Measurements from ENCODE around the gene DNAAF9. TPM values are rescaled to one million over a fixed set of nuclear protein-coding genes. Genes with fewer than 3 reads are reported as not detected.

The DNAAF9 gene
- total and polyA plus RNA-seq, 2 donors, result 2.8 to 6.2 TPM

DNA sequence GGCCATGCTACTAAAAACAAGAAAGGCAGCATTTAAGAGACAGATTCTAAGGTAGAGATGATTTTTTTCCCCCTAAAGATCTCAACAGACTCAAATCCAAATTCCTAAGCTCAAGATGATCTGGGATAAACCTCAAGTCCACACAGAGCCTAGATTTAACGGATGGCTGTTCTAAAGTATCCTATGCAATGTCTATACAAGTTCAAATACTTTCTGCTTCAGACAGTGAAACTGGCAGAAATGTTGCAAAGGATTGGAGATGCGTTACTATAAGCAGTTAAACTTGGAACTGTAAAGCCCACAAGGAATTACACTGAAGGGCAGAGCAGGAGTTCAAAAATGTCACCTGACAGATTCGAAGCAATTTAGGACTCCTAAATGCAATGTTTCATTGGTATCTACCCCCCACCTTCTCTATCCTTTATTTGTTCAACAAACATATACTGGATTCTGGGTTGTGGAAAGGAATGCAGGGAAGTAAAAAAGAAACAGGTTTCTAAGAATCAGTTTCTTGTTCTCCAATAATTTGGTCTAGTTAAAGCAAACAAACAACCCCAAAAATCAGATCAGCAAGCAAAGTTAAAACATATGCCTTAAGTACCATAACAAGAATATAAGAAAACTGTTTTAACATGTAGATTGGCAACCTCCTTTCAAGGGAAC, 1.6 kb downstream of the DNAAF9 start:
- H3K4me3 ChIP-seq (ENCODE audit: low read length in 2 of 2), result no peak overlapping the region
- H3K27me3 ChIP-seq (ENCODE audit: control insufficient read depth in 2 of 2, insufficient read depth in 1 of 2, low read length in 1 of 2), result peaks cover 0 to 10% of the 10 kb centered on the region in 2 donors
- peaks cover 3 to 19% of the 10 kb centered on the region in 2 donors for H3K4me1 ChIP-seq (ENCODE audit: control insufficient read depth in 2 of 2, insufficient read depth in 2 of 2, low read length in 2 of 2)
- H3K9me3 ChIP-seq (ENCODE audit: control insufficient read depth in 2 of 2, insufficient read depth in 1 of 2, low read length in 1 of 2), result no peaks in the 10 kb centered on the region
- no peaks in the 10 kb centered on the region for H3K36me3 ChIP-seq (ENCODE audit: control insufficient read depth in 2 of 2, insufficient read depth in 2 of 2, low read length in 1 of 2)
- WGBS, result 91% methylated on average over 3 of the region's 3 CpGs
- no peak overlapping the region for H3K27ac ChIP-seq (ENCODE audit: low read depth in 1 of 2, low read length in 1 of 2)
- no peak for DNase-seq (ENCODE audit: low read depth in 6 of 9, low spot score in 9 of 9)

DNA sequence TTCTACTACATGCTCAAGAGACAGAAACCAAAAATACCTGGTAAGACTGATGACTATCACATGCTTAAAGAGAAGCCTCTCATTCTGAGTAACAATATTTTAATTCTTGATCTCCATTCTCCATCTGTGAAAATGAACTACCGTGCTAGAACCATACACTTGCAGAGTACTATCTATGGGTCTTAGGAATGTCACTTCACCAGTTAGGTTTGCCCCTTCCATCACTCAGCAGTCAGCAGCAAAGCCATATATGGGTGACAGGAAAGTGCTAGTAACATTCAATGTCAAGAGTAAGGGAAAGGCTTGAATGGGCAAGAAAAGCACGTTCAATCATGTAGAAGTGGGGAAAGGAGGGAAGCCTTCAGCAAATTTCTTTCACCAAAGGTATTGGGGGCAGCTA, 2.3 kb downstream of the DNAAF9 start:
- Histone ChIP-seq H3K27ac (ENCODE audit: low read depth in 1 of 2, low read length in 1 of 2) (no peak overlapping the region), H3K36me3 (ENCODE audit: control insufficient read depth in 2 of 2, insufficient read depth in 2 of 2, low read length in 1 of 2) (no peaks in the 10 kb centered on the region), H3K27me3 (ENCODE audit: control insufficient read depth in 2 of 2, insufficient read depth in 1 of 2, low read length in 1 of 2) (peaks cover 0 to 10% of the 10 kb centered on the region in 2 donors), H3K4me1 (ENCODE audit: control insufficient read depth in 2 of 2, insufficient read depth in 2 of 2, low read length in 2 of 2) (peaks cover 3 to 19% of the 10 kb centered on the region in 2 donors), H3K9me3 (ENCODE audit: control insufficient read depth in 2 of 2, insufficient read depth in 1 of 2, low read length in 1 of 2) (no peaks in the 10 kb centered on the region), H3K4me3 (ENCODE audit: low read length in 2 of 2) (no peak overlapping the region)
- no peak for DNase-seq (ENCODE audit: low read depth in 6 of 9, low spot score in 9 of 9)
- WGBS, result 92% methylated on average over 2 of the region's 2 CpGs

DNA sequence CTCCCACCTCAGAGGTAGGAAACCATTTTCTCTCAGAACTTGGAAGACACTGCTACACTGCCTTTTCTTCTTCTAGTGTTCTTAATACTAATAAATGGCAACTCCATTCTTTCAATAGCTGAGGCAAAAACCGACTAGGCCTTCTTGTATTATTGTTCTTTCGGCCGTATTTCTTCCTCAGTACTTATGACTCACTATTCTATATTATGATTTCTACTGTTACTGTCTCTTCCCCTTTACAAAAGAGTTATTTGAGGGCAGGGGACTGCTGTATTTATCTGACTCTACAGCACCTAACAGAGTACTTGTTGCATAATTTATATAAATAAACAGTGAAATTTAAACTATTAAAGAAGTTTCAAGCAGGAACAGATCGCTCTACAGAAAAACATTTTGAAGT, 3.1 kb downstream of the DNAAF9 start:
- Histone ChIP-seq H3K4me1 (ENCODE audit: control insufficient read depth in 2 of 2, insufficient read depth in 2 of 2, low read length in 2 of 2) (peaks cover 3 to 19% of the 10 kb centered on the region in 2 donors), H3K27me3 (ENCODE audit: control insufficient read depth in 2 of 2, insufficient read depth in 1 of 2, low read length in 1 of 2) (peaks cover 0 to 10% of the 10 kb centered on the region in 2 donors), H3K4me3 (ENCODE audit: low read length in 2 of 2) (no peak overlapping the region), H3K36me3 (ENCODE audit: control insufficient read depth in 2 of 2, insufficient read depth in 2 of 2, low read length in 1 of 2) (no peaks in the 10 kb centered on the region), H3K27ac (ENCODE audit: low read depth in 1 of 2, low read length in 1 of 2) (no peak overlapping the region), H3K9me3 (ENCODE audit: control insufficient read depth in 2 of 2, insufficient read depth in 1 of 2, low read length in 1 of 2) (no peaks in the 10 kb centered on the region)
- no peak for DNase-seq (ENCODE audit: low read depth in 6 of 9, low spot score in 9 of 9)
- 96% methylated on average over 4 of the region's 4 CpGs for WGBS

DNA sequence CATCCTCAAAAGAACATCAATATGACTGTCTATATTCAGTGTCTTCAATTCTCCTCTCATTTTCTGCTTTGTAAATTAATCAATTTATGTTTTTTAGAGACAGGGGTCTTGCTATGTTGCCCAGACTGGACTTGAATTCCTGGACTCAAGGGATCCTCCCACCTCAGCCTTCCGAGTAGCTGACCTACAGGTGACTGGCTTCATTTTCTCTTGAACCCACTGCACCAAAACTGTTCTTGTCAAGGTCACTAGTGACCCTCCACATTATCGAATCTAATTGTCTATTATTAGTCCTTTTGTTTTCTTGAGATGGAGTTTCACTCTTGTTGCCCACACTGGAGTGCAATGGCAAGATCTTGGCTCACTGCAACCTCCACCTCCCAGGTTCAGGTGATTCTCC, 3.7 kb downstream of the DNAAF9 start:
- H3K36me3 ChIP-seq (ENCODE audit: control insufficient read depth in 2 of 2, insufficient read depth in 2 of 2, low read length in 1 of 2), result no peaks in the 10 kb centered on the region
- H3K4me1 ChIP-seq (ENCODE audit: control insufficient read depth in 2 of 2, insufficient read depth in 2 of 2, low read length in 2 of 2), result peaks cover 3 to 17% of the 10 kb centered on the region in 2 donors
- H3K4me3 ChIP-seq (ENCODE audit: low read length in 2 of 2), result no peak overlapping the region
- H3K27me3 ChIP-seq (ENCODE audit: control insufficient read depth in 2 of 2, insufficient read depth in 1 of 2, low read length in 1 of 2), result peaks cover 0 to 10% of the 10 kb centered on the region in 2 donors
- 97% methylated on average over 2 of the region's 2 CpGs for WGBS
- H3K9me3 ChIP-seq (ENCODE audit: control insufficient read depth in 2 of 2, insufficient read depth in 1 of 2, low read length in 1 of 2), result no peaks in the 10 kb centered on the region
- H3K27ac ChIP-seq (ENCODE audit: low read depth in 1 of 2, low read length in 1 of 2), result no peak overlapping the region
- no peak for DNase-seq (ENCODE audit: low read depth in 6 of 9, low spot score in 9 of 9)

DNA sequence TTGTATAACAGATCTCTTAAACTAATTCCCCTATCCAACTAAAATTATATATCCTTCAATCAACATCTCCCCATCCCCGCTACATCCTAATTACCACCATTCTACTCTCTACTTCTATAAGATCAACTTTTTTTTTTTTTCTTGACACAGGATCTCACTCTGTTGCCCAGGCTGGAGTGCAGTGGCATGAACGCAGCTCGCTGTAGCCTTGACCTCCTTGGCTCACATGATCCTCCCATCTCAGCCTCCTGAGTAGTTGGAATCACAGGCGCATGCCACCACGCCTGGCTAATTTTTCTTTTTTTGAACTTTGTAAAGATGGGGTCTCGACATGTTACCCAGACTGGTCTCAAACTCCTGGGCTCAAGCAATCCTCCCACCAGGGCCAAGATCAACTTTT, 5.0 kb downstream of the DNAAF9 start:
- H3K27me3 ChIP-seq (ENCODE audit: control insufficient read depth in 2 of 2, insufficient read depth in 1 of 2, low read length in 1 of 2), result peaks cover 0 to 10% of the 10 kb centered on the region in 2 donors
- no peak for DNase-seq (ENCODE audit: low read depth in 6 of 9, low spot score in 9 of 9)
- H3K9me3 ChIP-seq (ENCODE audit: control insufficient read depth in 2 of 2, insufficient read depth in 1 of 2, low read length in 1 of 2), result no peaks in the 10 kb centered on the region
- WGBS, result 98% methylated on average over 6 of the region's 6 CpGs
- H3K4me3 ChIP-seq (ENCODE audit: low read length in 2 of 2), result no peak overlapping the region
- no peaks in the 10 kb centered on the region for H3K36me3 ChIP-seq (ENCODE audit: control insufficient read depth in 2 of 2, insufficient read depth in 2 of 2, low read length in 1 of 2)
- peaks cover 3 to 8% of the 10 kb centered on the region in 2 donors for H3K4me1 ChIP-seq (ENCODE audit: control insufficient read depth in 2 of 2, insufficient read depth in 2 of 2, low read length in 2 of 2)
- no peak overlapping the region for H3K27ac ChIP-seq (ENCODE audit: low read depth in 1 of 2, low read length in 1 of 2)

DNA sequence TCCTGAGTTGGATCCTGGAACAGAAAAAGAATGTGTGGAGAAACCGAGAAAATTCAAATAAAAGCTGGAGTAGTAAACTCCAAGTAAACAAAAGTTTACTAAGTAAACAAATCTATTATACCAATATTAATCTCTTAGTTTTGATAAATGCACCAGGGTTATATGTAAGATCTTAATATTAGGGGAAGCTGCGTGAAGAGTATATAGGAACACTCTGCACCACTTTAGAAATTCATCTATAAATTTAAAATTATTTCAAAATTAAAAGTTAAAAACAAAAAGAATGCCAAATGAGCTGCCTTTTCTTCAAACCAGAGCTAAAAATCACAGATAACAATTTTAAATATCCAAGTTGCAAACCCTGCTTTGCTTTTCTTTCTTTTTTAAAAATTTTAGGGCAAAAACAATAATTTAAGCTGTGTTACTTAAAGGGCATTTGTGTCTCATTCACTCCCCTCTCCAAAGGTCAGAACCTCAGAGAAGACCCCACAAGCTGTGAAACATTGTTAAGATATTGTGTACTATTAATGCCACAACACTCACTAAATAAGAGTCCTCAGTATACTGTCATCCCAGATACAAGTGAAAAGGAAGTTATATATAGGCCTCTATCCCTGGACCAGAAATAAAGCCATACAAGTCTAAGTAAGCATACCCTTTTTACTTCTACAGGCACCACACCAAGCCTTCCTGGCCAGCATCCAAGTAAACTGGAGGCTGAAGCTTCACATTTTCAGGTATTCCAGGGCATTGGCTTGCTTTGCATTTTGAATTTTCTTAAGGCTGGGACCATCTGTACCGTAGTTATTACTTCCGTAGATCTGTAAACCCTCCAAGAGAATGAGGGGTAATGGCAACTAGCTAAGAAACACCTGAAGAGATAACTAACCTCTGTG, 7.0 kb downstream of the DNAAF9 start:
- Histone ChIP-seq H3K9me3 (ENCODE audit: control insufficient read depth in 2 of 2, insufficient read depth in 1 of 2, low read length in 1 of 2) (no peaks in the 10 kb centered on the region), H3K4me1 (ENCODE audit: control insufficient read depth in 2 of 2, insufficient read depth in 2 of 2, low read length in 2 of 2) (no peaks in the 10 kb centered on the region), H3K27ac (ENCODE audit: low read depth in 1 of 2, low read length in 1 of 2) (no peak overlapping the region), H3K27me3 (ENCODE audit: control insufficient read depth in 2 of 2, insufficient read depth in 1 of 2, low read length in 1 of 2) (no peaks in the 10 kb centered on the region), H3K4me3 (ENCODE audit: low read length in 2 of 2) (no peak overlapping the region), H3K36me3 (ENCODE audit: control insufficient read depth in 2 of 2, insufficient read depth in 2 of 2, low read length in 1 of 2) (no peaks in the 10 kb centered on the region)
- no peak for DNase-seq (ENCODE audit: low read depth in 6 of 9, low spot score in 9 of 9)
- 98% methylated on average over 4 of the region's 4 CpGs for WGBS

DNA sequence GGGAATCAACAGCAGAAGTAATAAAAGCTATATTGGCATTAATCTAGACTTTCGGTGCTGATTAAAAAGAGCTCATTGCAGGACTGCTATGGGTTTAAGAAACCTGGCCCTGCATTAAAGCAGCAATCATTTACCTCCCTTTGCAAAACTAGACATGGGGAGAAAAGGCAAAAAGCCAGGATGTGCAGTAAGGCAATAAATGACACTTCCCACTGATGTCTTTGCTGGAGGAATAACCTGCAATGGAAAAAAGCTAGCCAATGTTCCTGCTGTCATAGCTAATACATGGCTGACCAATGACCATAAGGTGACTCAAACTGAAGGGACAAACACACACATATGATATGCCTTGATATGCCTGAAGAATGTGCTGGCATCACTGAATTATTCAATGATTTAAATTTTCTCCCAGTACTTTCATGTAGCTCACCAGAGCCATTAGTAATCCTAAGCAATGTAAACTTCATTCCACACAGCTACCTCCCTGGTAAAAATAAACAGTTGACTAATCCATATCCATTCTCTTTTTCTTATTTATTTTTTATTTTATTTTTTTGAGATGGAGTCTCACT, 8.7 kb downstream of the DNAAF9 start:
- 96% methylated on average over 1 of the region's 1 CpG for WGBS
- H3K4me1 ChIP-seq (ENCODE audit: control insufficient read depth in 2 of 2, insufficient read depth in 2 of 2, low read length in 2 of 2), result no peaks in the 10 kb centered on the region
- H3K27ac ChIP-seq (ENCODE audit: low read depth in 1 of 2, low read length in 1 of 2), result no peak overlapping the region
- DNase-seq (ENCODE audit: low read depth in 6 of 9, low spot score in 9 of 9), result no peak
- no peaks in the 10 kb centered on the region for H3K27me3 ChIP-seq (ENCODE audit: control insufficient read depth in 2 of 2, insufficient read depth in 1 of 2, low read length in 1 of 2)
- no peak overlapping the region for H3K4me3 ChIP-seq (ENCODE audit: low read length in 2 of 2)
- H3K36me3 ChIP-seq (ENCODE audit: control insufficient read depth in 2 of 2, insufficient read depth in 2 of 2, low read length in 1 of 2), result no peaks in the 10 kb centered on the region
- no peaks in the 10 kb centered on the region for H3K9me3 ChIP-seq (ENCODE audit: control insufficient read depth in 2 of 2, insufficient read depth in 1 of 2, low read length in 1 of 2)

DNA sequence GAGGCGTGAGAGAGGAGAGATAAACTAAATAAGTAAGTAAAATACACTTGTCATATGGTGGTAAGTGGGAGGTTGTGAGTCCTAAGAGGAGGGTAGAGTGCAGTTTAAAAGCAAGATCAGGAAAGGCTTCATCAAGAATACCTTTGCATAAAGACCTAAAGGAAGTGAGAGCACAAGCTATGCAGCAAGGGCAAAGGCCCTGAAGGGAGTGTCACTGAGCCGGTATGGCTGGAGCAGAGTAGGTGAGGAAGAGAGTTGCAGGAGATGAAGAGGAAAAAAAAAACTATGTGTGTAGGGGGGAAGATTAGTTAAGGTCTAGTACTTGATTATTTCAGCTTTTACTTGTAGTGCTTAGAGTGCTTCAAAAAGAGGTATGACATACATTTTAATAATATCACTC, 11.0 kb downstream of the DNAAF9 start:
- H3K4me1 ChIP-seq (ENCODE audit: control insufficient read depth in 2 of 2, insufficient read depth in 2 of 2, low read length in 2 of 2), result no peaks in the 10 kb centered on the region
- WGBS, result 98% methylated on average over 2 of the region's 2 CpGs
- no peak overlapping the region for H3K27ac ChIP-seq (ENCODE audit: low read depth in 1 of 2, low read length in 1 of 2)
- DNase-seq (ENCODE audit: low read depth in 6 of 9, low spot score in 9 of 9), result no peak
- H3K9me3 ChIP-seq (ENCODE audit: control insufficient read depth in 2 of 2, insufficient read depth in 1 of 2, low read length in 1 of 2), result no peaks in the 10 kb centered on the region
- H3K4me3 ChIP-seq (ENCODE audit: low read length in 2 of 2), result no peak overlapping the region
- H3K27me3 ChIP-seq (ENCODE audit: control insufficient read depth in 2 of 2, insufficient read depth in 1 of 2, low read length in 1 of 2), result no peaks in the 10 kb centered on the region
- no peaks in the 10 kb centered on the region for H3K36me3 ChIP-seq (ENCODE audit: control insufficient read depth in 2 of 2, insufficient read depth in 2 of 2, low read length in 1 of 2)

DNA sequence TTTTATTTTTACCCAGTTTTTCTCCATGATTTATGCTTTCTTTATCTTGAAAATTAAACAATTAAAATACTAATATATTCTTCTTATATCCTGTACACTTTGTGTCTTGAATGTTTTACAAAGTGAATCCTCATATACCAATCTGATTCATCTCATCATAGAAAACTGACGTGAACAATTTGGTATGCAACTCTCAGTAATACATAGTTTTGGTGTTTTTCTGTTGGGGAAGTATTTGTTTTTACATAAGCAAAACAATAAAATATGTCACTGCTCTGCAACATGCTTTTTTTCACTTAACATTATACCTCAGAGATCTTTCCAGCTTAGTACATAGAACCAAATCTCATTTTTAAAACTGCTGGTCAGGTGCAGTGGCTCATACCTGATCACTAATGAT, 14.7 kb downstream of the DNAAF9 start:
- no peak for DNase-seq (ENCODE audit: low read depth in 6 of 9, low spot score in 9 of 9)
- 94% methylated on average over 1 of the region's 1 CpG for WGBS

More for the DNA sequence above, 14.7 kb downstream of the DNAAF9 start:
- peaks cover 0 to 2% of the 10 kb centered on the region in 2 donors for H3K9me3 ChIP-seq (ENCODE audit: control insufficient read depth in 2 of 2, insufficient read depth in 1 of 2, low read length in 1 of 2)
- no peaks in the 10 kb centered on the region for H3K27me3 ChIP-seq (ENCODE audit: control insufficient read depth in 2 of 2, insufficient read depth in 1 of 2, low read length in 1 of 2)
- no peak overlapping the region for H3K4me3 ChIP-seq (ENCODE audit: low read length in 2 of 2)
- no peaks in the 10 kb centered on the region for H3K36me3 ChIP-seq (ENCODE audit: control insufficient read depth in 2 of 2, insufficient read depth in 2 of 2, low read length in 1 of 2)
- H3K27ac ChIP-seq (ENCODE audit: low read depth in 1 of 2, low read length in 1 of 2), result no peak overlapping the region
- H3K4me1 ChIP-seq (ENCODE audit: control insufficient read depth in 2 of 2, insufficient read depth in 2 of 2, low read length in 2 of 2), result peaks cover 0 to 6% of the 10 kb centered on the region in 2 donors

All from thymus (tissue), 11 donors.